ENCODE measurements around the gene NKX6-2. TPM values are rescaled to one million over a fixed set of nuclear protein-coding genes. Genes with fewer than 3 reads are reported as not detected.
A peak's percentile ranks its signal among the peaks of the same experiment; 100 is the strongest.

NKX6-2 gene
- total and polyA plus RNA-seq, 2 of the 8 experiments (the other 6 are each of a cell fraction or from before 2014, with no cell fraction given), result 0.06 TPM; not detected in 1

DNA sequence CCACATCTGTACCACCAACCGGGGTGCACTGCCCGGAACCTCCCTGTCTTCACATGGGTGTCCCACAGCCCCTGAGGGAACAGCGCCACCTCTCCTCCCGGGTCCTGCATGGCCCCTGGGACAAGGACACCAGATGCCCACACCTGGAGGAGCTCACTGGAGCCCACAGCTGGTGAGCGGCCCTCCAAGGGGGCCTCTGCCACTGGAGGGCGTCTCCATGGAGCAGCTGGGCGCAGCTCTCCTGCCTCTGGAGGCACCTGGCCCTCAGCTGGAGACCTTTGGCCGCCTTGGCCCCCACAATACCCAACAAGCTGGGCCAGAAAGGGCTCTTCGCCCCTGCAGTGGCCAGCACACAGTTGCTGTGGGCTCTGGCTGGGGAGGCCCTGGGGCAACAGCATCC is 7.3 kb upstream of the NKX6-2 start:
- Histone ChIP-seq H4K20me1 (replicated peaks in 1 of 2; ENCODE audit: control insufficient read depth in 1 of 2, insufficient read depth in 2 of 2, low read length in 2 of 2) (peaks cover 0 to 4% of the 10 kb centered on the region in 2 experiments), H3K4ac (replicated peaks; ENCODE audit: insufficient read length, low read depth, low read length) (no peak overlapping the region), H3K56ac (replicated peaks; ENCODE audit: insufficient read length, low read depth, low read length) (no peak overlapping the region), H3K23ac (ENCODE audit: insufficient read length) (no peak overlapping the region), H3K9ac (replicated peaks in 1 of 4; ENCODE audit: extremely low read depth in 1 of 4, low read depth in 3 of 4, low read length in 3 of 4) (no peak overlapping the region), H3K9me3 (ENCODE audit: insufficient read depth in 2 of 2, low read depth in 1 of 2, low read length in 1 of 2) (no peaks in the 10 kb centered on the region), H3K4me3 (ENCODE audit: extremely low read depth in 1 of 4, insufficient read depth in 2 of 4, low read depth in 3 of 4, low read length in 4 of 4) (no peak overlapping the region), H2BK5ac (ENCODE audit: low read depth, low read length) (no peak overlapping the region), H4K5ac (ENCODE audit: insufficient read length, low read depth, low read length) (no peak overlapping the region), H3K79me2 (ENCODE audit: control insufficient read depth in 1 of 2, insufficient read depth in 2 of 2, low read length in 2 of 2) (no peaks in the 10 kb centered on the region), H2AK5ac (ENCODE audit: low read depth, low read length) (no peak overlapping the region), H2AFZ (ENCODE audit: low read length) (no peak overlapping the region), H3K27me3 (replicated peaks in 1 of 4; ENCODE audit: control insufficient read depth in 3 of 4, extremely low read depth in 1 of 4, insufficient read depth in 3 of 4, low read length in 3 of 4) (peaks cover 22 to 28% (median 28%) of the 10 kb centered on the region in 4 experiments), H4K8ac (ENCODE audit: extremely low read depth, insufficient read depth, low read length) (no peak overlapping the region), H3K79me1 (ENCODE audit: low read depth, low read length) (no peaks in the 10 kb centered on the region), H3K4me1 (replicated peaks in 1 of 4; ENCODE audit: control insufficient read depth in 3 of 4, insufficient read depth in 4 of 4, low read length in 3 of 4) (peaks cover 0 to 3% (median under 1%) of the 10 kb centered on the region in 4 experiments; a peak in 3 of 7 replicates), H2BK15ac (ENCODE audit: low read length) (no peak overlapping the region), H3K4me2 (ENCODE audit: insufficient read depth in 1 of 2, low read depth in 2 of 2, low read length in 2 of 2) (no peak overlapping the region), H2BK20ac (ENCODE audit: low read length) (no peak overlapping the region), H3K36me3 (ENCODE audit: control insufficient read depth in 2 of 4, insufficient read depth in 4 of 4, low read length in 3 of 4) (peaks cover 0 to 6% (median 0%) of the 10 kb centered on the region in 4 experiments; a peak in 1 of 8 replicates), H3K27ac (ENCODE audit: low read depth, low read length) (no peak overlapping the region), H4K91ac (replicated peaks; ENCODE audit: insufficient read length, low read length) (no peak overlapping the region), H3K14ac (ENCODE audit: insufficient read length) (no peak overlapping the region), H3K18ac (ENCODE audit: extremely low read depth, low read length) (no peak overlapping the region), H3K23me2 (ENCODE audit: low read depth, low read length) (peaks cover 3% of the 10 kb centered on the region; the same call in 1 of the 2 replicates), H2BK120ac (replicated peaks; ENCODE audit: low read depth, low read length) (no peak overlapping the region), H2BK12ac (ENCODE audit: low read depth, low read length) (no peak overlapping the region)
- ChIA-PET CTCF (ENCODE audit: partially characterized antibody) (interaction anchor here (0.7 to 1.9 kb wide), 14 partner anchors 10 to 181 kb away, joined by 3 to 11 read pairs (median 4); no protein-coding TSS in a partner anchor), POLR2A (ENCODE audit: partially characterized antibody) (no interaction called here)
- no peak for DNase-seq (ENCODE audit: low read depth in 1 of 2, low spot score in 2 of 2)
- no peak for FAIRE-seq
- no peak for TF ChIP-seq ZNF274 (IDR thresholded peaks at IDR 0.05; ENCODE audit: borderline replicate concordance, extremely low read depth, low read length)
- TF ChIP-seq, protein P1, sequence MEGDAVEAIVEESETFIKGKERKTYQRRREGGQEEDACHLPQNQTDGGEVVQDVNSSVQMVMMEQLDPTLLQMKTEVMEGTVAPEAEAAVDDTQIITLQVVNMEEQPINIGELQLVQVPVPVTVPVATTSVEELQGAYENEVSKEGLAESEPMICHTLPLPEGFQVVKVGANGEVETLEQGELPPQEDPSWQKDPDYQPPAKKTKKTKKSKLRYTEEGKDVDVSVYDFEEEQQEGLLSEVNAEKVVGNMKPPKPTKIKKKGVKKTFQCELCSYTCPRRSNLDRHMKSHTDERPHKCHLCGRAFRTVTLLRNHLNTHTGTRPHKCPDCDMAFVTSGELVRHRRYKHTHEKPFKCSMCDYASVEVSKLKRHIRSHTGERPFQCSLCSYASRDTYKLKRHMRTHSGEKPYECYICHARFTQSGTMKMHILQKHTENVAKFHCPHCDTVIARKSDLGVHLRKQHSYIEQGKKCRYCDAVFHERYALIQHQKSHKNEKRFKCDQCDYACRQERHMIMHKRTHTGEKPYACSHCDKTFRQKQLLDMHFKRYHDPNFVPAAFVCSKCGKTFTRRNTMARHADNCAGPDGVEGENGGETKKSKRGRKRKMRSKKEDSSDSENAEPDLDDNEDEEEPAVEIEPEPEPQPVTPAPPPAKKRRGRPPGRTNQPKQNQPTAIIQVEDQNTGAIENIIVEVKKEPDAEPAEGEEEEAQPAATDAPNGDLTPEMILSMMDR (IDR thresholded peaks at IDR 0.05; ENCODE audit: control extremely low read depth in 1 of 3, insufficient read depth in 1 of 3, low read depth in 1 of 3, low read length in 3 of 3), result peak in 1 of 3 experiments; percentile 0; a peak in 1 of 4 replicates
- 0 out of 4 replicates have a peak, but pooled peaks of 1 of the 2 experiments have one; percentile 6 for TF ChIP-seq RAD21 (IDR thresholded peaks at IDR 0.05 in 1 of 2, conservative IDR thresholded peaks at IDR 0.05 in 1 of 2; ENCODE audit: low read depth in 2 of 2, low read length in 2 of 2)
- WGBS, 2 experiments (ENCODE audit: extremely low coverage in 1 of 2, insufficient coverage in 1 of 2, insufficient read length in 1 of 2, insufficient replicate concordance in 2 of 2, low coverage in 1 of 2, low lambda C conversion rate in 2 of 2, missing lambda C conversion rate in 1 of 2), result 83% methylated on average over 9 of the region's 9 CpGs; no CpG with 5 or more reads in 1 of the 2 experiments

Data from H1 (cell line).